ENCODE data around the gene PGA5.

Gene PGA5

GRCh38 chr11:61283613-61284012 is 42.6 kb downstream of the PGA5 start:
- intact Hi-C loops (cut with DNase I), result no loop called here
- DNase-seq, result no peak

- no peak for DNase-seq
- intact Hi-C loops (cut with DNase I), result no loop called here
These were observed 46.5 kb downstream of the PGA5 start for GRCh38 chr11:61287338-61287977.

DNA sequence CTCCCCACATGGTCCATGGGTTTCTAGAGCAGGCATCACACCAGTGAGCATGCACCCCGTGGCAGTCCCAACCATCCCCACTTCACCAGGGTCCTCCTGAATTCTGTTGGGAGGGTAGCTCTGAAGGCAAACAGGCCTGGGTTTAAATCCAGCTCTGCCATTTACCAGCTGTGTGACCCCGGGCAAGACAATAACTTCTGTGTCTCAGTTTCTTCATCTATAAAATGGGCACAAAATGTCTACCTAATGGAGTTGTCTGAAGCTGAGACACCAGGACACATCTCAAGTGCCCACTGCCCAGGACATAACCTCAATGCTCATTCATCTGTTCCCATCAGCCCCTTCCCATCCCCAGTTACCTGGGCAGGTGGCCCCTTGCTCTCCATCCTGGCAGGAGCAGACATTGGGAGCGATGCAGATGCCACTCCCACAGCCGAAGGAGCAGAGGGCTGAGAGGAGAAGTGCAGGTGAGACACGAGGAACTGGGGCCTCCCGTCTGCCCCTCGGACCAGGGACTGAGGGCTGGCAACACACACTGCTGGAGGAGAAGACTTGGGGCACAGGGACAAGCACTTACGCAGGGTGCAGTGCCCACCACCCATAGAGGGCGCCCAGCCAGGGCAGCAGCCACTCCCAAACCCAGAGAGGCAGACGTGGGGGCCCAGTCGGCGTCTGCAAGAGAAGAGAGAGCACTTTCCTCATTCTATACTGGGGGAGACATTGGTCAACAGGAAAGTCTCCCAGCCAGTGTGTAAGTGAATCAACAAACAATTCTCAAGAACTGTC is 50.1 kb downstream of the PGA5 start:
- no peak for DNase-seq
- intact Hi-C loops (cut with DNase I), result no loop called here

DNA sequence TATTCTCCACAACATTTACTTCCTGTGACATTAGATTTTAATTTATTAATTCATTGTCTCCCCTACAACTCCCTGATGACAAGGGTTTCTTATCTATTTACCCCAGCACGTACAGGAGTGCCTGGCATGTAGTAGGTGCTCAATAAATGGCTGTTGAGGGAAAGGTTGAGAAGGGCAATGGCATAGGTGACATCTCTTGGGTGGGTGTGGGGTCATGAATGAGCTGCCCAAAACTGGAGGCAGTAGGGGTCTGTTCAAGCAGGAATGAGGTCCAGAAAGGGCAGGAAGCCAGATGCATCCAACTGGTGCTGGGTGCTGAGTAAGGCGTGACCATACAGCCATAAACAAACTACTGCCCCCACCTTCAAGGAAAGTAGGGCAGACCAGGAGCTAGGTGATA is 51.4 kb downstream of the PGA5 start:
- DNase-seq, result no peak
- intact Hi-C loops (cut with DNase I), result no loop called here

DNA sequence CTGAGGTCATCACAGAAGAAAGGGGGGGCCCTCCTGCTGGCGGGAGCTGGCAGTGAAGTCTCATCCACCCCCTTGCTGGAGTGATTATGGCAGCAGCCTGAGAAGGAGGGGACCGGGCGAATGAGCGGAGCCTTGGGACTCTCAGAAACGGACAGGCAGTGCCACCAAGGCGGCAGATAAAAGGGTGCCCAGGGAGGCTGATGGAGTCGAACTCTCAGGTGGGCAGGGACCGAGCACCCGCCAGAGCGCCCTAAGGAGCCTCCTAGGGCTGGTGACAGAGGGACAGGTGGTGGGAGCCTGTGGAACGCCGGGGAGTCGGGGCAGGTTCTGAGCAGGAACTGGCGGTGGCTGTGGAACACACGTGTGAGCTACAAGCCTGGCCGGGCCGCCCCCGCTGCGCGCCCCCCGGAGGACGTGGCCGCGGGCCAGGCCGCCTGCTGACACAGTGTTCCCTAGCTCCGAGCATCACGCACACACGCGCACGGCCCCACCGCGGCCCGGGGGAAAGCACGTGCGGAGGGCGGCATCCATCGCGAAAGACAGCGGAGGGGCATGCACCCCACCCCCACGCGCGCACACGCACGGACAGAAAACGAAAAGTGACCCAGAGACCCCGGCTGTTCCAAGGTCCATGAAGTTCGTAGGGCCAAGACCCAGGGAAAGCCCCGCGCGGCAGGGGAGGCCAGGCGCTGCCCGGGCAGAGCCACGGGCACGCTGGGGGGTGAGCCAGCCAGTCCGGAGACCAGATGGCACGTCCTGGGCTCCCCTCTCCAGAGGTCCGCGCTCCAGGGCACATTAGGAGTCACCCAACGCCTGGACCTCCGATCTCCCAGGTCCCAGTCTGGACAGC is 53.1 kb downstream of the PGA5 start:
- intact Hi-C loops (cut with DNase I), result no loop called here
- peak in 34 of 42 donors; percentile 8 to 62 (median 24) for DNase-seq

GRCh38 chr11:61294717-61295595 is 54.0 kb downstream of the PGA5 start, which contains the start of gene VWCE:
Gene VWCE, minus strand, starts transcription at chr11:61295316. Its CDS starts 279 bp downstream, at chr11:61295037.
- DNase-seq, result peak in 40 of 42 donors; percentile 29 to 78 (median 61)
- intact Hi-C loops (cut with DNase I), result no loop called here

DNA sequence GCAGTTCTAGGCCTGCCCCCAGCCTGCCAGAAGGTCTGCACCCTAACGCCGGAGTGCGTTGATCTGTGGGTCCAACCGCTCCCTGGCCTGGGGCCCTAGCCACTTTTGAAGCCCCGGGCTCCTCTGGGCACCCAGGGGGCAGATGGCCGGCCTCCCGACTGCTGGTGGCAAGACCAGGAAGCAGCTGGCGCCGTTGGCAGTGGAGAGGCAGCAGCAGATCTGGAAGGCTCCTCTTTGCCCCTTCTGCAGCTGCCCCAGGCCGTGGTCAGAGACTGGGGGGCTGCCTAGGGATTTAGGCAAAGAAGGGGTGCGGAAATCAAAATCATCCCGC is 54.6 kb downstream of the PGA5 start:
- peak in 15 of 42 donors; percentile 2 to 38 (median 16) for DNase-seq
- intact Hi-C loops (cut with DNase I), result no loop called here

DNA sequence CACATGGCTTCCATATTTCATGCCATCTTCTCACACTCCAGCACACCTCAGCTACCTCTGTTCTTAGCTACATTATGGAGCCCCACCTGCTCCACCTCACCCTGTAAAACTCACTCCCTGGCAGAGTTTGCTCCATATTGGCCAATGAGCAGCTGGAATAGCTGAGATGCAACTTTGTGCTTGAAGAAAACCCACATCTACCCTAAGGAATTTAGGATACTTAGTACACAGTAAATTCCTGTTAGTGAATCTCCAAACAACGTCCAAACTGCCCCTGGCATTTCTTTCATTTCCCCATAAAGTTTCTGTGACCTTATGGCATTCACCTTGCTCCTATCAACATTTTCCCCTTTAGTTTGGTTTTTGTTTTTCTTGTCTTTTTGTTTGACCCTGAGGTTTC is 56.4 kb downstream of the PGA5 start:
- DNase-seq, result no peak
- intact Hi-C loops (cut with DNase I), result no loop called here

GRCh38 chr11:61297746-61298145 is 56.8 kb downstream of the PGA5 start:
- peak in 15 of 42 donors; percentile 7 to 57 (median 24) for DNase-seq
- intact Hi-C loops (cut with DNase I), result no loop called here

GRCh38 chr11:61298663-61299244 is 57.8 kb downstream of the PGA5 start:
- DNase-seq, result no peak
- intact Hi-C loops (cut with DNase I), result no loop called here

All from head of caudate nucleus (tissue), 42 donors.